GM12873 (cell line): Measurements from ENCODE around the gene TACR2.

Experiments
- CTCF ChIP-seq: IDR thresholded peaks from 2 replicates; pipeline ENCODE4 v1.5.1; 2012; ENCODE audit warnings: low read depth, mild to moderate bottlenecking, moderate library complexity, low read length, control low read depth; ENCODE audit not compliant: insufficient read depth; ENCODE audit errors: missing control alignments

The TACR2 gene

DNA sequence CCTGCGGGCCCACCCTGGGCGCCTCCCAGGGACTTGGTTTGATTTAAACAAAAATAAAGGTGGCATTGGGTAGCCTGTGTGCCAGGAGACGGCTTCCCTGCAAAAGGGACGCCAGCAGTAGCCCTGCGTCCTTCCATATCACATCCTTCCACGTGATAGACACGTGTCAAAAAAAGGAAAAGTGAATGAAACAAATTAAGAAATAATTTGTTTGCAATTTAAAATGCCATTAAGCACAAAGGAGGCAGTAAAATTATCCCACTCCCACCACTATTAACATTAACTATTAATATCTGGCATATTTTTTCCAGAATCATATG is 7.6 kb downstream of the TACR2 start:
- no peak for TF ChIP-seq CTCF

GRCh38 chr10:69408318-69409175 is 8.2 kb downstream of the TACR2 start:
- peak; percentile 68 for TF ChIP-seq CTCF

- peak; percentile 49 for TF ChIP-seq CTCF
These were observed 9.0 kb downstream of the TACR2 start for GRCh38 chr10:69407621-69408301.

GRCh38 chr10:69406816-69407580 is 9.7 kb downstream of the TACR2 start:
- no peak for TF ChIP-seq CTCF

GRCh38 chr10:69406302-69406811 is 10.4 kb downstream of the TACR2 start:
- no peak for TF ChIP-seq CTCF

DNA sequence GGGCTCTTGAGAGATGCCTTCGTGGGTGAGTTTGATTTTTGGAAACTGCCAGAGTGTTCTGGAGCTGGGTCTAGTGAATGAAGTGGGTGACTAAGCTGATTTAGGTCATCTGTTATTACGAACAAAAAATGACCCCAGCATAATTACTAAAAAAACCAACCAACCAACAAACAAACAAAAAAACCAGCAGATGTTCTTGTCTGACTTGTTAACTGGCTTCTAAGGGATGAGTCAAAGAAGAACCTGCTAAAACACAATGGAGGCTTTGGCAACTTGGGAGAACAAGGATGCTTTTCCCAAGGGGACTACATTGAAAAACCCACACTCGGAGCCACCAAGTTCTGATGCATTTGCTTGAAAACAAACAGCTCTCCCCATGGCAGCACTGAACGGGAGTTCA is 11.5 kb downstream of the TACR2 start:
- TF ChIP-seq CTCF = no peak

GRCh38 chr10:69404786-69405185 is 11.9 kb downstream of the TACR2 start:
- no peak for TF ChIP-seq CTCF
